CD4-positive, alpha-beta T cell treated with Interleukin-1 beta for 1 hour (primary cell): ENCODE measurements around the gene ADAMTS12.
A peak's percentile ranks its signal among the peaks of the same experiment; 100 is the strongest.

Experiments
- DNase-seq, 2 donors: peaks; one replicate each; pipeline ENCODE4 v3.0.0-alpha.2; 2020 to 2022

Gene ADAMTS12

GRCh38 chr5:33641744-33642505 lies 249.9 kb downstream of the ADAMTS12 start:
- peak in 1 of 2 donors; percentile 1 for DNase-seq

- no peak for DNase-seq
These were observed 252.3 kb downstream of the ADAMTS12 start for GRCh38 chr5:33639474-33639873.

GRCh38 chr5:33637011-33637410 lies 254.8 kb downstream of the ADAMTS12 start:
- DNase-seq: no peak

- no peak for DNase-seq
These were observed 256.2 kb downstream of the ADAMTS12 start for GRCh38 chr5:33635582-33635981.

- DNase-seq: no peak
These were observed 258.1 kb downstream of the ADAMTS12 start for GRCh38 chr5:33633699-33634098.

- no peak for DNase-seq
These were observed 260.0 kb downstream of the ADAMTS12 start for GRCh38 chr5:33631786-33632185.

GRCh38 chr5:33631139-33631538 lies 260.7 kb downstream of the ADAMTS12 start:
- no peak for DNase-seq

- no peak for DNase-seq
These were observed 261.8 kb downstream of the ADAMTS12 start for GRCh38 chr5:33629999-33630398.

- DNase-seq: no peak
These were observed 263.0 kb downstream of the ADAMTS12 start for GRCh38 chr5:33628796-33629195.

- DNase-seq: no peak
These were observed 270.3 kb downstream of the ADAMTS12 start for GRCh38 chr5:33621514-33621913.

- DNase-seq: no peak
These were observed 277.8 kb downstream of the ADAMTS12 start for GRCh38 chr5:33614039-33614438.

GRCh38 chr5:33612386-33612785 lies 279.4 kb downstream of the ADAMTS12 start:
- DNase-seq: no peak

GRCh38 chr5:33611877-33612276 lies 279.9 kb downstream of the ADAMTS12 start:
- no peak for DNase-seq

GRCh38 chr5:33608344-33609041 lies 283.3 kb downstream of the ADAMTS12 start:
- DNase-seq: no peak

GRCh38 chr5:33604503-33604902 lies 287.3 kb downstream of the ADAMTS12 start:
- DNase-seq: no peak

- no peak for DNase-seq
These were observed 289.9 kb downstream of the ADAMTS12 start for GRCh38 chr5:33601881-33602280.

GRCh38 chr5:33595303-33595702 lies 296.5 kb downstream of the ADAMTS12 start:
- no peak for DNase-seq

- DNase-seq: no peak
These were observed 297.8 kb downstream of the ADAMTS12 start for GRCh38 chr5:33594006-33594405.

GRCh38 chr5:33592245-33592644 lies 299.5 kb downstream of the ADAMTS12 start:
- DNase-seq: no peak

GRCh38 chr5:33588654-33589372 lies 303.0 kb downstream of the ADAMTS12 start:
- peak; percentile 1 to 12 for DNase-seq

- no peak for DNase-seq
These were observed 308.5 kb downstream of the ADAMTS12 start for GRCh38 chr5:33583332-33583731.

- no peak for DNase-seq
These were observed 309.4 kb downstream of the ADAMTS12 start for GRCh38 chr5:33582417-33582816.

GRCh38 chr5:33579789-33580188 lies 312.0 kb downstream of the ADAMTS12 start:
- DNase-seq: no peak

GRCh38 chr5:33579152-33579551 lies 312.6 kb downstream of the ADAMTS12 start:
- DNase-seq: no peak
